ENCODE data around the gene KRT74. TPM values are rescaled to one million over a fixed set of nuclear protein-coding genes. Genes with fewer than 3 reads are reported as not detected.
A peak's percentile ranks its signal among the peaks of the same experiment; 100 is the strongest.

KRT74 gene
- total and polyA plus RNA-seq, 4 donors = not detected

DNA sequence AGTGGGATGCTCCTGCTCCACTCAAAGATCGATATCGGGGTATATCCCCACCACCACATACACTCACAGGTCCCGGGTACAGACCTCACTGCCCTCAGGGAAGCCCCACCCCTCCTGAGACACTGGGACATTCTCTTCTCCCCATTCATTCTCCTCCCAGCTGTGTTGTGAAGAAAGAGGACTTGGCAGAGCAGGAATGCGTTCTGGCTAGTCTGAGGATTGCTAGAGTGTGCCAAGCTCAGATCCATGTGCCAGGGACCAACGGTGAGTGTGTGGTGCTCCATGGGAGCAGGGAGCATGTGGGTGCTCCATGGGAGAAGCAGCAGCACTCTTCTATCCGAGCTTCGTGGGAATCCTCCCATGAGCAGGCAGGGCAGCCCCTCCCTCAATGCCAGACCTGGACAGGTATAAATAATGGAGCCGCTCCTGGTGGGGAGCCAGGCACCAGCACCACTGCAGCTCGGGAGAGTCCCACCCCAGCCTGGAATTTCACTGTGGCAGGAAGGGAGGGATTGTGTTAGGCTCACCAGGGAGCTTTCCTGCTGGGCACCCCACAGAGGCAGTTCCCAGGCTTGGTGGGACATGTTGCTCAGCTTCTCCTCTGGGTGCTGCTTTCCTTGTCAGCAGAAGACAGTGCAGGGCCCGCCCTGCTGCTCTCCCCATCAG is 51.2 kb downstream of the KRT74 start:
- Histone ChIP-seq H3K27ac (ENCODE audit: low read depth in 1 of 2, low read length in 2 of 2) (no peak overlapping the region), H3K9ac (ENCODE audit: low read depth in 1 of 2, low read length in 2 of 2) (no peak overlapping the region), H3K27me3 (ENCODE audit: control insufficient read depth in 4 of 4, insufficient read depth in 4 of 4, low read length in 3 of 4) (no peaks in the 10 kb centered on the region), H3K4me1 (ENCODE audit: control insufficient read depth in 4 of 4, insufficient read depth in 4 of 4, low read length in 3 of 4) (no peaks in the 10 kb centered on the region), H3K4me3 (ENCODE audit: low read depth in 1 of 3, low read length in 3 of 3) (no peak overlapping the region), H3K36me3 (ENCODE audit: control insufficient read depth in 4 of 4, insufficient read depth in 3 of 4, low read depth in 1 of 4, low read length in 3 of 4) (no peaks in the 10 kb centered on the region), H3K9me3 (ENCODE audit: control insufficient read depth in 4 of 4, low read length in 3 of 4) (no peaks in the 10 kb centered on the region)
- WGBS = 77% methylated on average over 10 of the region's 10 CpGs
- TF ChIP-seq FOXA2 (IDR thresholded peaks at IDR 0.05) (no peak), FOXA1 (IDR thresholded peaks at IDR 0.05) (no peak), JUND (IDR thresholded peaks at IDR 0.05) (no peak), EGR1 (IDR thresholded peaks at IDR 0.05; ENCODE audit: low read depth in 2 of 2) (no peak), SP1 (IDR thresholded peaks at IDR 0.05) (no peak), GABPA (IDR thresholded peaks at IDR 0.05 in 1 of 2, conservative IDR thresholded peaks at IDR 0.05 in 1 of 2) (no peak), TAF1 (conservative IDR thresholded peaks at IDR 0.05) (no peak), NR2F2 (IDR thresholded peaks at IDR 0.05) (no peak), RXRA (IDR thresholded peaks at IDR 0.05) (no peak), YY1 (IDR thresholded peaks at IDR 0.05) (no peak), HNF4A (conservative IDR thresholded peaks at IDR 0.05) (no peak)
- TF ChIP-seq, protein P1, sequence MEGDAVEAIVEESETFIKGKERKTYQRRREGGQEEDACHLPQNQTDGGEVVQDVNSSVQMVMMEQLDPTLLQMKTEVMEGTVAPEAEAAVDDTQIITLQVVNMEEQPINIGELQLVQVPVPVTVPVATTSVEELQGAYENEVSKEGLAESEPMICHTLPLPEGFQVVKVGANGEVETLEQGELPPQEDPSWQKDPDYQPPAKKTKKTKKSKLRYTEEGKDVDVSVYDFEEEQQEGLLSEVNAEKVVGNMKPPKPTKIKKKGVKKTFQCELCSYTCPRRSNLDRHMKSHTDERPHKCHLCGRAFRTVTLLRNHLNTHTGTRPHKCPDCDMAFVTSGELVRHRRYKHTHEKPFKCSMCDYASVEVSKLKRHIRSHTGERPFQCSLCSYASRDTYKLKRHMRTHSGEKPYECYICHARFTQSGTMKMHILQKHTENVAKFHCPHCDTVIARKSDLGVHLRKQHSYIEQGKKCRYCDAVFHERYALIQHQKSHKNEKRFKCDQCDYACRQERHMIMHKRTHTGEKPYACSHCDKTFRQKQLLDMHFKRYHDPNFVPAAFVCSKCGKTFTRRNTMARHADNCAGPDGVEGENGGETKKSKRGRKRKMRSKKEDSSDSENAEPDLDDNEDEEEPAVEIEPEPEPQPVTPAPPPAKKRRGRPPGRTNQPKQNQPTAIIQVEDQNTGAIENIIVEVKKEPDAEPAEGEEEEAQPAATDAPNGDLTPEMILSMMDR (IDR thresholded peaks at IDR 0.05; ENCODE audit: low read depth, low read length, missing input control) = no peak
- TF ChIP-seq, protein P2, sequence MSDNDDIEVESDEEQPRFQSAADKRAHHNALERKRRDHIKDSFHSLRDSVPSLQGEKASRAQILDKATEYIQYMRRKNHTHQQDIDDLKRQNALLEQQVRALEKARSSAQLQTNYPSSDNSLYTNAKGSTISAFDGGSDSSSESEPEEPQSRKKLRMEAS (IDR thresholded peaks at IDR 0.05) = no peak
- TF ChIP-seq, protein P3, sequence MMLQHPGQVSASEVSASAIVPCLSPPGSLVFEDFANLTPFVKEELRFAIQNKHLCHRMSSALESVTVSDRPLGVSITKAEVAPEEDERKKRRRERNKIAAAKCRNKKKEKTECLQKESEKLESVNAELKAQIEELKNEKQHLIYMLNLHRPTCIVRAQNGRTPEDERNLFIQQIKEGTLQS (IDR thresholded peaks at IDR 0.05) = no peak
- peak; percentile 28 for DNase-seq (ENCODE audit: low spot score)

DNA sequence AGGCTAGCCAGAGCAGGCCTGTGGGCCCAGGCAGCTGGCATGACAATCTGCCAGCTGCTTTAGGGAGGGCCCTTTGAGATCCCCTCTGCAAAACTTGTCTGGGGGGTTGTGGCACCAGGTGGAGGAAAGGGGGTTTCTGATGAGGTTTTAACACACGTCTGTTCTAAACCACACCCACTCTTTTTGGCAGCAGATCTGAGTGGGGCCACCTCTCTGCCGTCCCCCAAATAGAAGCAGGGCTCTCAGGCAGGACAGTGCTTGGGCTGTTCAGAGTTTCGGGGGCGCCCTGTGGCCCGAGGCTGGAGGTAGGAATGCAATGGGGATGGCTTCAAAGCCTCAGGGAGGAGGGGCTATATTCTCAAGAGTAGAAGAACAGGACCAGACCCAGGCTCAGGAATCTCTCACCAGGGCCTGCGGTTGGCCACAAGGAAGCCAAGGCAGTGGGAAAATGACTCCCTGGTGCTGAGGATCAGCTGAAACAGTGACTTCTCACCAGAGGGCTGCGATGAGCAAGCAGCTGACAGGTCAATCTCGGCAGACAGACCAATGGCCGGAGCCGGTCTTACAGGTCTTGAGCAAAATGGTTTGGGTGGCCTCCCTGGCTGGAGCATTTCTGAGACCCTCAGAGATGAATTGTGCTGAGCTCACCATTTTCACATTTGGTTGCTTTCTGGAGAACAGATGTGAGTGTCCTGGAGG is 51.9 kb downstream of the KRT74 start:
- Histone ChIP-seq H3K4me3 (ENCODE audit: low read depth in 1 of 3, low read length in 3 of 3) (no peak overlapping the region), H3K9me3 (ENCODE audit: control insufficient read depth in 4 of 4, low read length in 3 of 4) (no peaks in the 10 kb centered on the region), H3K36me3 (ENCODE audit: control insufficient read depth in 4 of 4, insufficient read depth in 3 of 4, low read depth in 1 of 4, low read length in 3 of 4) (no peaks in the 10 kb centered on the region), H3K27me3 (ENCODE audit: control insufficient read depth in 4 of 4, insufficient read depth in 4 of 4, low read length in 3 of 4) (no peaks in the 10 kb centered on the region), H3K4me1 (ENCODE audit: control insufficient read depth in 4 of 4, insufficient read depth in 4 of 4, low read length in 3 of 4) (no peaks in the 10 kb centered on the region), H3K27ac (ENCODE audit: low read depth in 1 of 2, low read length in 2 of 2) (no peak overlapping the region), H3K9ac (ENCODE audit: low read depth in 1 of 2, low read length in 2 of 2) (no peak overlapping the region)
- TF ChIP-seq HNF4G (IDR thresholded peaks at IDR 0.05) (no peak), HNF4A (conservative IDR thresholded peaks at IDR 0.05) (no peak), RXRA (IDR thresholded peaks at IDR 0.05) (no peak), FOXA1 (IDR thresholded peaks at IDR 0.05) (no peak), NR2F2 (IDR thresholded peaks at IDR 0.05) (no peak), FOXA2 (IDR thresholded peaks at IDR 0.05) (no peak), YY1 (IDR thresholded peaks at IDR 0.05) (no peak)
- TF ChIP-seq, protein P1 (IDR thresholded peaks at IDR 0.05; ENCODE audit: low read depth, low read length, missing input control) = no peak
- TF ChIP-seq, protein P4, sequence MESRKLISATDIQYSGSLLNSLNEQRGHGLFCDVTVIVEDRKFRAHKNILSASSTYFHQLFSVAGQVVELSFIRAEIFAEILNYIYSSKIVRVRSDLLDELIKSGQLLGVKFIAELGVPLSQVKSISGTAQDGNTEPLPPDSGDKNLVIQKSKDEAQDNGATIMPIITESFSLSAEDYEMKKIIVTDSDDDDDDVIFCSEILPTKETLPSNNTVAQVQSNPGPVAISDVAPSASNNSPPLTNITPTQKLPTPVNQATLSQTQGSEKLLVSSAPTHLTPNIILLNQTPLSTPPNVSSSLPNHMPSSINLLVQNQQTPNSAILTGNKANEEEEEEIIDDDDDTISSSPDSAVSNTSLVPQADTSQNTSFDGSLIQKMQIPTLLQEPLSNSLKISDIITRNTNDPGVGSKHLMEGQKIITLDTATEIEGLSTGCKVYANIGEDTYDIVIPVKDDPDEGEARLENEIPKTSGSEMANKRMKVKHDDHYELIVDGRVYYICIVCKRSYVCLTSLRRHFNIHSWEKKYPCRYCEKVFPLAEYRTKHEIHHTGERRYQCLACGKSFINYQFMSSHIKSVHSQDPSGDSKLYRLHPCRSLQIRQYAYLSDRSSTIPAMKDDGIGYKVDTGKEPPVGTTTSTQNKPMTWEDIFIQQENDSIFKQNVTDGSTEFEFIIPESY (IDR thresholded peaks at IDR 0.05) = no peak
- TF ChIP-seq, protein P5, sequence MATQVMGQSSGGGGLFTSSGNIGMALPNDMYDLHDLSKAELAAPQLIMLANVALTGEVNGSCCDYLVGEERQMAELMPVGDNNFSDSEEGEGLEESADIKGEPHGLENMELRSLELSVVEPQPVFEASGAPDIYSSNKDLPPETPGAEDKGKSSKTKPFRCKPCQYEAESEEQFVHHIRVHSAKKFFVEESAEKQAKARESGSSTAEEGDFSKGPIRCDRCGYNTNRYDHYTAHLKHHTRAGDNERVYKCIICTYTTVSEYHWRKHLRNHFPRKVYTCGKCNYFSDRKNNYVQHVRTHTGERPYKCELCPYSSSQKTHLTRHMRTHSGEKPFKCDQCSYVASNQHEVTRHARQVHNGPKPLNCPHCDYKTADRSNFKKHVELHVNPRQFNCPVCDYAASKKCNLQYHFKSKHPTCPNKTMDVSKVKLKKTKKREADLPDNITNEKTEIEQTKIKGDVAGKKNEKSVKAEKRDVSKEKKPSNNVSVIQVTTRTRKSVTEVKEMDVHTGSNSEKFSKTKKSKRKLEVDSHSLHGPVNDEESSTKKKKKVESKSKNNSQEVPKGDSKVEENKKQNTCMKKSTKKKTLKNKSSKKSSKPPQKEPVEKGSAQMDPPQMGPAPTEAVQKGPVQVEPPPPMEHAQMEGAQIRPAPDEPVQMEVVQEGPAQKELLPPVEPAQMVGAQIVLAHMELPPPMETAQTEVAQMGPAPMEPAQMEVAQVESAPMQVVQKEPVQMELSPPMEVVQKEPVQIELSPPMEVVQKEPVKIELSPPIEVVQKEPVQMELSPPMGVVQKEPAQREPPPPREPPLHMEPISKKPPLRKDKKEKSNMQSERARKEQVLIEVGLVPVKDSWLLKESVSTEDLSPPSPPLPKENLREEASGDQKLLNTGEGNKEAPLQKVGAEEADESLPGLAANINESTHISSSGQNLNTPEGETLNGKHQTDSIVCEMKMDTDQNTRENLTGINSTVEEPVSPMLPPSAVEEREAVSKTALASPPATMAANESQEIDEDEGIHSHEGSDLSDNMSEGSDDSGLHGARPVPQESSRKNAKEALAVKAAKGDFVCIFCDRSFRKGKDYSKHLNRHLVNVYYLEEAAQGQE (IDR thresholded peaks at IDR 0.05) = no peak
- TF ChIP-seq, protein P3 (IDR thresholded peaks at IDR 0.05) = no peak
- peak; percentile 27 for DNase-seq (ENCODE audit: low spot score)
- 84% methylated on average over 10 of the region's 10 CpGs for WGBS

Data from liver (tissue), 9 donors.